ENCODE results near the gene DGKE. TPM values are rescaled to one million over a fixed set of nuclear protein-coding genes. Genes with fewer than 3 reads are reported as not detected.

DGKE gene
- total and polyA plus RNA-seq, 2 of the 13 experiments (the other 11 are each of a cell fraction or from before 2014, with no cell fraction given): 3.2 to 5.3 TPM

GRCh38 chr17:56913867-56914580 lies 80.1 kb downstream of the DGKE start, which contains the start of gene TRIM25 (continued):
- TF ChIP-seq KIAA2018 (CRISPR knock-in tag; IDR thresholded peaks at IDR 0.05; ENCODE audit: borderline replicate concordance) (no peak), ZBTB2 (CRISPR knock-in tag; IDR thresholded peaks at IDR 0.05; ENCODE audit: low read depth) (peak; percentile 47; the same call in 1 of the 2 replicates), ZFP82 (CRISPR knock-in tag; IDR thresholded peaks at IDR 0.05; ENCODE audit: borderline replicate concordance) (peak; percentile 63; the same call in 1 of the 2 replicates), SP2 (CRISPR knock-in tag; IDR thresholded peaks at IDR 0.05) (no peak; the same call in 1 of the 2 replicates), KLF15 (CRISPR knock-in tag; IDR thresholded peaks at IDR 0.05; ENCODE audit: borderline replicate concordance) (no peak; the same call in 1 of the 2 replicates), ZNF205 (CRISPR knock-in tag; IDR thresholded peaks at IDR 0.05) (peak; percentile 41; the same call in 1 of the 2 replicates), DNMT3B (CRISPR knock-in tag; conservative IDR thresholded peaks at IDR 0.05) (peak; percentile 92; the same call in 1 of the 2 replicates), ZNF318 (CRISPR knock-in tag; IDR thresholded peaks at IDR 0.05) (peak; percentile 22; the same call in 1 of the 2 replicates), ZMYM4 (CRISPR knock-in tag; IDR thresholded peaks at IDR 0.05) (peak; percentile 77), EHMT2 (IDR thresholded peaks at IDR 0.05; ENCODE audit: borderline replicate concordance, low read depth, low read length) (no peak)

Data from HepG2 (cell line).